Activated T-helper 17 cell treated with anti-CD3 and anti-CD28 coated beads, Interleukin-2, amount 50 U/mL, for 72 hours (primary cell): ENCODE data around the gene TANC2. TPM values are rescaled to one million over a fixed set of nuclear protein-coding genes. Genes with fewer than 3 reads are reported as not detected.
"Not testable (repeated sequence)": the region's sequence is repeated elsewhere in the genome, so short reads cannot be mapped to it uniquely, and the experiment has no call there.

Source experiments
- ATAC-seq: fragments of 150-1000 bp; cut with Tn5 transposase; replicated peaks from 2 replicates; pipeline ENCODE4 v1.10.0; 2021; ENCODE audit warnings: mild to moderate bottlenecking, moderate library complexity
- H3K27ac Mint-ChIP-seq: one replicate; pipeline ENCODE4 v1.8.0; 2022; ENCODE audit warnings: mixed read lengths
- H3K27me3 Mint-ChIP-seq: one replicate; pipeline ENCODE4 v1.8.0; 2022; ENCODE audit warnings: mixed read lengths
- H3K36me3 Mint-ChIP-seq: one replicate; pipeline ENCODE4 v1.8.0; 2022; ENCODE audit warnings: low read depth, mild to moderate bottlenecking, mixed read lengths
- H3K4me1 Mint-ChIP-seq: one replicate; pipeline ENCODE4 v1.8.0; 2022; ENCODE audit warnings: mixed read lengths
- H3K4me3 Mint-ChIP-seq: one replicate; pipeline ENCODE4 v1.8.0; 2022; ENCODE audit warnings: mild to moderate bottlenecking, mixed read lengths
- H3K9me3 Mint-ChIP-seq: one replicate; pipeline ENCODE4 v1.8.0; 2022; ENCODE audit warnings: mixed read lengths
- total RNA-seq, 2 donors: library from RNA; stranded (reverse); gene quantifications; one replicate each; pipeline ENCODE4 v1.2.3, GENCODE V29; 2022

TANC2 gene
- total RNA-seq, 2 donors from 2014 or later = 23.4 to 63.9 TPM

DNA sequence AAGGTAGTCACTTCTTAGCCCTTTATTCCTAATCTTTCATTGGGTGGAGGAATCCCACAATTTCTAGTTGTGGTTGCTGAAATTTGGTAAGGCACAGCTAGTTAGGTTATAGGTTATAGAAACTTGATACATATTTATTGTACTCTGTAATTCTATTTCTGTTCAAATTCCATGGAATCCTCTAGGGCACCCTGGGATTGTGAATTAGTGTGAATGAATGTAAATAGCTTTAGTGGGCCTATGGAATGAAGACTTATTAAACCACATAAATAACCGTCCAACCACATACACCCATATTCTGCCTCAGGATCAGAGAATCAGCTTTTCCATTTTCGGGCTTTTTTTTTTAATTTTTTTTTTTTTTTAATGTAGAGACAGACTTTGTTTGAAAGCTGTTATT lies 9.2 kb downstream of the TANC2 start:
- no peak overlapping the region for H3K27ac Mint-ChIP-seq

DNA sequence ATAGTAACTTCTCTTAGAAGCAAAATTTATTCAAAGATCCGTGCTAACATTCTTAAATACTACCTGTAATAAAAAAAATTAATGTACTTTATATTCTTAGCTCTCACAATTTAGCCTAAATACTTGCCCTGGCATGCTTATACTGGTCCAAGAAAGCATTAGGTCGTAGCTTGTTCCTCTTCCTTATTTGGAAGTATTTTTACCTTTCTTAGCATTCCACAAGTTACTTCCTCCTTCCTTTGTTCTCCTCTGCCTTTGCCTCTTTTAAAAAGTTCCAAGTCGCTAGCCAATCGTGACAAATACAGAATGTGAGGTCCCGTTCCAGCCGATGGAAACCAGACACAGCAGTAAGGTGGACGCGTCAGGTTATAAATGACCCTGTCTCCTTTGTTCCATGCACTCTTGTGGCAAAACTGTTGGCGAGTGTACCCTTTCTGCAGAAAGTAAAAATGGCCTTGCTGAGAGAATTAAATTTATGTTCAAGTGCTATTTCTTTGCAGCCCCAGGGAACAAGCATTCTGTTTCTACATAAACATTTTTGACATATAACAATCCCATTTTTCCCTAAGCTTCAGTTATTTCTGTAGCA lies 10.7 kb downstream of the TANC2 start:
- H3K4me1 Mint-ChIP-seq, H3K4me3 Mint-ChIP-seq, H3K27ac Mint-ChIP-seq, H3K27me3 Mint-ChIP-seq, ATAC-seq, H3K9me3 Mint-ChIP-seq, H3K36me3 Mint-ChIP-seq: not testable (repeated sequence)

More for the DNA sequence above, 9.2 kb downstream of the TANC2 start:
- Mint-ChIP-seq H3K9me3 (no peaks in the 10 kb centered on the region), H3K36me3 (no peaks in the 10 kb centered on the region), H3K4me3 (no peak overlapping the region), H3K27me3 (no peaks in the 10 kb centered on the region), H3K4me1 (peaks cover 5% of the 10 kb centered on the region)
- no peak for ATAC-seq

DNA sequence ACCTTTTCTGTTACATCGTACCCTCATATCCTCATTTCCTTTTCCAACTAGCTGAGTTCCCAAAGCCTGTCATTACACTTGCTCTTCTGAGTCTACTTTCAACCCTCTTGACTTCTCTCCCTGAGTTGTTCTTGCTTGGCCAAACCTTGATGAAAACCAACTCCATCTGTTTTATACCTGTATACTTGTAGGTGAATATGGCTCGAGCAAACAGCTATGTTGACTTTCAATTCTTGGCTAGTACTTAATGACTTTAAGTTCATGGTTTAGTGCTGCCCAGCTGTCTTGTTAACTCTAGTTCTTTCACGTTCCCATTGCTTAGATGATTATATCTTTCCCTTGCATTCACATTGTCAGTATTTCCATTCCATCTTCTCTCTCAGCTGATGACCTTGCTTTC lies 14.8 kb downstream of the TANC2 start:
- Mint-ChIP-seq H3K4me3 (no peak overlapping the region), H3K4me1 (peaks cover 5% of the 10 kb centered on the region), H3K9me3 (peaks cover 19% of the 10 kb centered on the region), H3K36me3 (peaks cover 5% of the 10 kb centered on the region), H3K27ac (no peak overlapping the region), H3K27me3 (no peaks in the 10 kb centered on the region)
- peak; percentile 18 for ATAC-seq

DNA sequence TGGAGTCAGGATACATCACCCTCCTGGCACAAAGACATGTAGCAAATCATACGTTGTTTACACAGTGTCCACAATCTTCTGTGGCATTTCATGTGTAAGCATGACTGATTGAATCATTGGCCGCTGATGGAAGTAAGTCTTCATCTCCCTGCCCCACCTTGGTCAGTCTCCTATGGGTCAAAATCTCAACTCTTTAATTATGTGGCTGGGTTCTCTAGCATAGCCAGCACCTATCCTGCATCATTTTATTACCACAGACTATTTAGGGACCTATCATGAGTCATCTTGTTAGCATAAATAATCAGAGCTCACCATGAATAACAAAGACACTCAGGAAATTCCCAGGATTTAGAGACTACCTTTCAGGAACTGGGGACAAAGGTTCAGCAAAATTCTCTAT lies 15.9 kb downstream of the TANC2 start:
- no peaks in the 10 kb centered on the region for H3K27me3 Mint-ChIP-seq
- peaks cover 5% of the 10 kb centered on the region for H3K4me1 Mint-ChIP-seq
- no peak overlapping the region for H3K27ac Mint-ChIP-seq
- peaks cover 20% of the 10 kb centered on the region for H3K9me3 Mint-ChIP-seq
- no peak overlapping the region for H3K4me3 Mint-ChIP-seq
- peaks cover 5% of the 10 kb centered on the region for H3K36me3 Mint-ChIP-seq
- no peak for ATAC-seq

DNA sequence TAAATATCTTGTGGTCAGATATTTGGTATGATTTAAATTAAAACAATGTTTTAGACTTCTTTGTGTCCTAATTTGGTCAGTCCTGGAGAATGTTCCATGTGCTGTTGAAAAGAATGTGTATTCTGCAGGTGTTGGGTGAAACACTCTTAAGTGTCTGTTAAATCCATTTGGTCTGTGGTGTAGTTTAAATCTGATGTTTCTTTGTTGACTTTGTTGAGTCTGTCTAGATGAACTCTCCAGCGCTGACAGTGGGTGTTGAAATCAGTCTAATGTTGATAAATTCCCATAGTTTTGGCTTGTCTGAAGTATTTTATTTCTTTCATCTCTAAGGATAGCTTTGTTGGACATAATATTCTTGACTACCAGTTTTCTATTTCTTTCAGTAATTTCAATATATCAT lies 18.8 kb downstream of the TANC2 start:
- no peak for ATAC-seq
- Mint-ChIP-seq H3K9me3 (peaks cover 20% of the 10 kb centered on the region), H3K27me3 (no peaks in the 10 kb centered on the region), H3K4me3 (no peak overlapping the region), H3K27ac (no peak overlapping the region), H3K4me1 (peaks cover 4% of the 10 kb centered on the region), H3K36me3 (peaks cover 5% of the 10 kb centered on the region)

DNA sequence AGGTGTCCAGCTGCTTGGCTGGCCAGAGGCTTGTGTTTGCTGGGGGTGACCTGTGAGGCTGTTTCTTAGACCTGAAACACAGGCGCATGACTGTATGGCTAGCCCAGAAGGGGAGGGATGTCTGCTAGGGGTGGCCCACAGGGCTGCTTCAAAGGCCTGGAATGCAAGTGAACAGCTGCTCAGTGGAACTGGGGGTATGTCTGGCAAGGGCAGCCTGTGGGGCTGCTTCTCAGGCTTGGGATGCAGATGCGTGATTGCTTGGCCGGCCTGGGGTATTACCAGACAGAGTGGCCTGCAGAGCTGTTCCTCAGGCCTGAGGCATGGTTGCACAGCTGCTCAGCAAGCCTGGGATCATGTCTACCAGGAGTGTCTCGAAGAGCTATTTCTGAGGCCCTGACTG lies 20.5 kb downstream of the TANC2 start:
- H3K27ac Mint-ChIP-seq = no peak overlapping the region
- H3K4me3 Mint-ChIP-seq = no peak overlapping the region
- peaks cover 5% of the 10 kb centered on the region for H3K36me3 Mint-ChIP-seq
- peaks cover 5% of the 10 kb centered on the region for H3K4me1 Mint-ChIP-seq
- H3K27me3 Mint-ChIP-seq = no peaks in the 10 kb centered on the region
- peaks cover 20% of the 10 kb centered on the region for H3K9me3 Mint-ChIP-seq
- no peak for ATAC-seq

DNA sequence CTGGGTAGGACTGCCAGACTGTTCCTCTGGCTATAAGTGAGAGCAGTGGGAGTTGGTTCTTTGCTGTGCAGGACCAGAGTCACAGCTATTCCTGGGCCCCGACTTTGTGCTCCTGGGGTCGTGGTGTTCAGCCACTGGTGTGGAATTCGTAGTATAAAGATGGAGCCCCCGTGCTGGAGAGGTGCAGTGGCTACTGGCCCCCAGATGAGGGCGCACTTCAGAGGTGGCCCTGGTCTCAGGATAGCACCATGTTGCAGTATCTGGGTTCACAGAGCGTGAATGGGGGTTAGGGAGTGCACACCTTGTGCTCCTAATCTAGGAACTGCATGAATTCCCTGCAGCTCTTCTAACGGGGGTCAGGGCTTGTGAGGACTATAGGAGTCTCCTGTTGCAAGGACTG lies 21.1 kb downstream of the TANC2 start:
- Mint-ChIP-seq H3K4me1 (peaks cover 5% of the 10 kb centered on the region), H3K27ac (no peak overlapping the region), H3K9me3 (peaks cover 20% of the 10 kb centered on the region), H3K27me3 (no peaks in the 10 kb centered on the region), H3K36me3 (peaks cover 5% of the 10 kb centered on the region), H3K4me3 (no peak overlapping the region)
- ATAC-seq = no peak

DNA sequence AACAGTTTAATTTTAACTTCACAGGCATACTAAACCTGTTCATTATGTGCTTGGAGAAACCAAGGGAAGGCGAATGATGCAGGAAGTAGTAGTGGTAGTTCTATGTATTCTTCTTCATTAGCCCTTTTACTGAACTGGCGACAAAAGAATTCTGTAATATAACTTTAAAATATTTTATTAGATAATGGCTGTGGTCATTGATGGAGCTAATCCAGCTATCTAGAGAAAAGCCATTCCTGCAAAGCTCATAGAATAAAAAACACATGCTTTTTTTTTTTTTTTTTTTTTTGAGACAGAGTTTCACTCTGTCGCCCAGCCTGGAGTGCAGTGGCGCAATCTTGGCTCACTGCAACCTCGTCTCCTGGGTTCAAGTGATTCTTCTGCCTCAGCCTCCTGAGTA lies 23.5 kb downstream of the TANC2 start:
- no peak overlapping the region for H3K4me3 Mint-ChIP-seq
- peaks cover under 1% of the 10 kb centered on the region for H3K36me3 Mint-ChIP-seq
- H3K27me3 Mint-ChIP-seq = no peaks in the 10 kb centered on the region
- no peak for ATAC-seq
- H3K4me1 Mint-ChIP-seq = peaks cover 5% of the 10 kb centered on the region
- peaks cover 10% of the 10 kb centered on the region for H3K9me3 Mint-ChIP-seq
- no peak overlapping the region for H3K27ac Mint-ChIP-seq

DNA sequence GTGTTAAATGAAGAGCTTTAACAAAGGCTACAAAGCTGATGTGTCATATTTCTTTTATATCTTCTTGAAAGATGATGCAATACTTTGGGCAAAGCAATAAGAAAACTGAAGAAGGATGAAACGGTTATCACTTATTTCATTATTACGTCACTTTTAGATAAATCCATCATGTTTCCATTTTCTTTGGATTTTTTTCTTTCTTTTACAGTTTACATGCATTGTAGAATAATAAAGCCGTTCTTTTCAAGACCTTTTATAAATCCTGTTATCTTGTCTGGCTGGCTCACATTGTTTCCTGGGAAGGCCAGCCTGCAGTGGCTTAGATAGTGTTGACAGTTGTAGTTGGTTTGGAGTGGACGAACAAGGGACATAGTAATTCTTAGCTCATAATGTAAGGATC lies 28.9 kb downstream of the TANC2 start:
- Mint-ChIP-seq H3K4me3 (no peak overlapping the region), H3K4me1 (peaks cover 9% of the 10 kb centered on the region), H3K27ac (no peak overlapping the region), H3K27me3 (no peaks in the 10 kb centered on the region), H3K36me3 (no peaks in the 10 kb centered on the region), H3K9me3 (peaks cover 3% of the 10 kb centered on the region)
- ATAC-seq = no peak

DNA sequence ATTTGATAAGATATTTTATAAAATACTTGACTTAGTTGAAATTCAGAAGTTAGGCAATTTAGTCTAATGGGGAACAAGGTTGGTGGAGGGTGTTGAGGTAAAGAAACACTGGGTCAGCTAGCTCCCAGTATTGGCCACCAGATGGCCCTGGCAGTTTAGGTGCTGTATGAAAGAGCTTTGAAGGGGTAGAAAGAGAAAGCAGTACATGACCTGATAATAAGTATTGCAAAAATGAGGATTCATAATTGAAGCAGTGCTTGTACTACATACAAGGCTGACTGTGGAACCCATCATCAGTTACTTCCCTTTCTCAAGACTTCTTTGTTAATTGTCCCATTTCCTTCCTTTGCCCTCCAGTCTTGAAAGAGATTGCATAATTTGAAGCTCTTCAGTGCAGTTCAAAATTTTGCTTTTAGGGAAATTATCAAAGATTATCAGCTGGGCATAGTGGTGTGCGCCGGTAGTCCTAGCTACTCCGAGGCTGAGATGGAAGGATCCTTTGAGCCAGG lies 29.4 kb downstream of the TANC2 start:
- Mint-ChIP-seq H3K27ac (no peak overlapping the region), H3K4me3 (no peak overlapping the region), H3K4me1 (peaks cover 7% of the 10 kb centered on the region), H3K27me3 (no peaks in the 10 kb centered on the region), H3K9me3 (peaks cover 3% of the 10 kb centered on the region), H3K36me3 (no peaks in the 10 kb centered on the region)
- peak; percentile 52 for ATAC-seq

DNA sequence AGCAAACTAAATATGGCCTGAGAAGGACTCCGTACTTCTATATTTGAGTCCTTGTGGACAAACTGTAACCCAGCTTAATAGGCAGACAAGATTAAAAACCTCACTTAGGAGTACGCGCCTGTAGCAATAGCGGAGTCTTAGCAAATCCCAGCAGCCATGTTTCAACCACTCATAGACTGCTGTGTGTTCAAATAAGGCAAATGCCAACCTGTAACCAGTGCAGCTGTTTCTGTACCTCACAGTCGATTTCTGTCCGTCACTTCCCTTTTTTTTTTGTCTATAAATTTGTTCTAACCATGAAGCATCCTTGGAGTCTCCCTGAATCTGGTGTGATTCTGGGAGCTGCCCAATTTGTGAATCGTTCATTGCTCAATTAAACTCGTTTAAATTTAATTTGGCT lies 30.2 kb downstream of the TANC2 start:
- no peaks in the 10 kb centered on the region for H3K36me3 Mint-ChIP-seq
- H3K4me1 Mint-ChIP-seq = peaks cover 4% of the 10 kb centered on the region
- no peak overlapping the region for H3K4me3 Mint-ChIP-seq
- no peaks in the 10 kb centered on the region for H3K27me3 Mint-ChIP-seq
- peaks cover 3% of the 10 kb centered on the region for H3K9me3 Mint-ChIP-seq
- no peak for ATAC-seq
- H3K27ac Mint-ChIP-seq = no peak overlapping the region

DNA sequence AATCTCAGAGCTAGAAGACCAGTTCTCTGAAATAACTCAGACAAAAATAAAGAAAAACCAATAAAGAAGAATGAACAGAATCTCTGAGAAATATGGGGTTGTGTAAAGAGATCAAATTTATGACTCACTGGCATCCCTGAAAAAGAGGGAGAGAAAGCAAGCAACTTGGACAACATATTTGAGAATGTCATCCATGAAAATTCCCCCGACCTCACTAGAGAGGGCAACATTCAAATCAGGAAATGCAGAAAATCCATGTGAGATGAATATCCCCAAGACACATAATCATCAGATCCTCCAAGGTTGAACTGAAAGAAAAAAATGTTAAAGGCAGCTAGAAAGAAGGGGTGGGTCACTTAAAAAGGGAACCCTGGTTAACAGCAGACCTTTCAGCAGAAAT lies 32.1 kb downstream of the TANC2 start:
- H3K27me3 Mint-ChIP-seq = no peaks in the 10 kb centered on the region

DNA sequence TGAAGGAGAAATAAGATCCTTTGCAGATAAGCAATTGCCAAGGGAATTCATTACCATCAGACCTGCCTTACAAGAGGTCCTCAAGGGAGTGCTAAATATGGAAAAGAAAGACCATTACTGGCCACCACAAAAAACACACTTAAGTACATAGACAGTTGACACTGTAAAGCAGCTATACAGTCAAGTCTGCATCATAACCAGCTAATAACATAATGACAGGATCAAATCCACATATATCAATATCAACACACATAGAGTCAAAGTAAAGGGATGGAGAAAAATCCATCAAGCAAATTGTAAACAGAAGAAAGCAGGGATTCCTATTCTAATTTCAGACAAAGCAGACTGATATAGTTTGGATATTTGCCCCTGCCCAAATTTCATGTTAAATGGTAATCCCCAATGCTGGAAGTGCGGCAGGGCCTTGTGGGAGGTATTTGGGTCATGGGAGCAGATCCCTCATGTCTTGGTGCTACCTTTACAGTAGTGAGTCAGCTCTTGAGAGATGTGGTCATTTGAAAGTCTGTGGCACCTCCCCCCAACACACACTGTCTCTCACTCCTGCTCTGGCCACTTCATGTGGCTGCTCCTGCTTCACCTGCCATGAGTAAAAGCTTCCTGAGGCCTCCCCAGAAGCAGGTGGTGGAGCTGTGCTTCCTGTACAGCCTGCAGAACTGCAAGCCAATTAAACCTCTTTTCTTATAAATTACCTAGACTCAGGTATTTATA lies 32.8 kb downstream of the TANC2 start:
- Mint-ChIP-seq H3K27ac (no peak overlapping the region), H3K27me3 (no peaks in the 10 kb centered on the region), H3K36me3 (no peaks in the 10 kb centered on the region)

More for the DNA sequence above, 32.1 kb downstream of the TANC2 start:
- no peaks in the 10 kb centered on the region for H3K36me3 Mint-ChIP-seq
- no peak for ATAC-seq
- H3K9me3 Mint-ChIP-seq = peaks cover 3% of the 10 kb centered on the region
- no peak overlapping the region for H3K4me3 Mint-ChIP-seq
- peaks cover 4% of the 10 kb centered on the region for H3K4me1 Mint-ChIP-seq
- H3K27ac Mint-ChIP-seq = no peak overlapping the region

DNA sequence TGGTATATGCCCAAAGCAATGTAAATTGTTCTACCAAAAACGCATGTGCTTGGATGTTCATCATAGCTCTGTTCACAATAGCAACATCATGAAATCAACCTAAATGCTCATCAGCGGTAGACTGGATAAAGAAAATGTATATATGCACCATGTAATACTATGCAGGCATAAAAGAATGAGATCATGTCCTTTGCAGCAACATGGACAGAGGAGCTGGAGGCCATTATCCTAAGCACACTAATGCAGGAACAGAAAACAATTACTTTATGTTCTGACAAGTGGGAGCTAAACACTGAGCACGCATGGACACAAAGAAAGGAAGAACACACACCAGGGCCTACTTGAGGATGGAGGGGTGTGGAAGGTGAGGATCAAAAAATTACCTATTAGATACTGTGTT lies 33.7 kb downstream of the TANC2 start:
- peaks cover 8% of the 10 kb centered on the region for H3K4me1 Mint-ChIP-seq
- no peaks in the 10 kb centered on the region for H3K36me3 Mint-ChIP-seq
- ATAC-seq = no peak
- H3K27ac Mint-ChIP-seq = no peak overlapping the region
- peaks cover 3% of the 10 kb centered on the region for H3K9me3 Mint-ChIP-seq
- H3K4me3 Mint-ChIP-seq = no peak overlapping the region
- no peaks in the 10 kb centered on the region for H3K27me3 Mint-ChIP-seq

More for the DNA sequence above, 32.8 kb downstream of the TANC2 start:
- Mint-ChIP-seq H3K4me3 (no peak overlapping the region), H3K9me3 (peaks cover 3% of the 10 kb centered on the region), H3K4me1 (peaks cover 4% of the 10 kb centered on the region)
- no peak for ATAC-seq

DNA sequence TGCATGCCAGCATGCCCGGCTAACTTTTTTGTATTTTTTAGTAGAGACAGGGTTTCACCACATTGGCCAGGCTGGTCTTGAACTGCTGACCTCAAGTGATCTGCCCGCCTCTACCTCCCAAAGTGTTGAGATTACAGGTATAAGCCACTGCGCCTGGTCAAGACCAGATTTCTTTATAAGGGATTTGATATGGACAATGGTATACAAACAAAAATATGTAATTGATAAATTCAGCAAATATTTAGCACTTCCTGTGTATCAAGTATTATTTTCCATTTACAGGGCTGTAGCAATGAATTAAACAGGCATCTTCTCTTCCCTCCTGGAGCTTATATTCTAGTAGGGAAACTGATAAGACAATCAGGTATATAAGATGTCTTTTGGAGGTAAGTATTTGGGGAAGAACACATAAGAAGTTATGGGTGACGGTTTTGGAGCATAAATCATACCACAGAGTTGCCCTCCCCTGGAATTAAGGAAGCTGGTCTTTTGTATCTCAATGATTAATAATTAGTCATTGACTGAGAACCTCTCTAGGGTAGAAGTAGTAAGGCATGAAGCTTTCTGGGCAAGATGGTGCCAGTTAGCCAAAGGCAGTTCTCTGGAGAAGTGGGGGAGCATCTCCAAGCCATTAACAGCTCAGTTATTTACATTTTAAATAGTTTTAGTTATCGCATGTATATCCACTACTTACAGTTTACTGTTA lies 35.8 kb downstream of the TANC2 start:
- peaks cover 8% of the 10 kb centered on the region for H3K4me1 Mint-ChIP-seq
- H3K4me3 Mint-ChIP-seq = no peak overlapping the region
- H3K9me3 Mint-ChIP-seq = peaks cover 3% of the 10 kb centered on the region
- no peaks in the 10 kb centered on the region for H3K36me3 Mint-ChIP-seq
- no peak overlapping the region for H3K27ac Mint-ChIP-seq
- no peaks in the 10 kb centered on the region for H3K27me3 Mint-ChIP-seq
- ATAC-seq = no peak
